ENCODE data around the gene TAB3. TPM values are rescaled to one million over a fixed set of nuclear protein-coding genes. Genes with fewer than 3 reads are reported as not detected.
"Not testable (repeated sequence)": the region's sequence is repeated elsewhere in the genome, so short reads cannot be mapped to it uniquely, and the experiment has no call there.

The TAB3 gene
- total RNA-seq, 1 donor from 2014 or later = 12.4 TPM

DNA sequence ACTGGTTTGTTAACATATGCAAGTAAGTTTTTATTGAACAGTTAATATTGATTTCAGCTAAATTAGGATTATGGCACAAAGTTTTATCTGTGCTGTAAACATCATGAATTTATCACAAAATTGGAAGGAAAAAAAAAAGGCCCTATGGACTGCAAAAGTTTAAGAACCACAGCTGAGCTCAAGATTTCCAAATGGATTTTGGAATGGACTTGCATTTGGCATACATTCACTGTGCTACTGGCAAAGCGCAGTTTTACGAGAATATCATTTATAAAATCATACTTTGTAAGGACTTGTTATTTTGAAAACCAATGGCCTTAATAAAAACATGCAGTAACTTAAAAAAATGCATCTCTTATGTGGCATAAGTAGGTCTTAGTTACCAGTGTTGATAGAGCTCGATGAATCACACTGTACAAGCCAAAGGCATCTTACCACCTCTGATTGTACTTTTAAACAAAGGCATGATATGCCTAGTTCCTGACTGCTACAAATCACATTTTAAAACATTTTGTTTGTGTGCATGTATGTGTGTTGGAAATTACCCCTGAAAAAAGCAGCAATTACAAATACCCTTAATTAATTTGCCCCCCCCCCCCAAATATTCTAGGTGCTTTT lies 58.6 kb downstream of the TAB3 start:
- no peak for ATAC-seq
- no peak for DNase-seq (ENCODE audit: missing footprints)
- intact Hi-C loops (cut with DNase I) = no loop called here

- intact Hi-C loops (cut with DNase I) = no loop called here
- ATAC-seq = no peak
- no peak for DNase-seq (ENCODE audit: missing footprints)
Measured at GRCh38 chrX:30824275-30824674, 64.8 kb downstream of the TAB3 start.

GRCh38 chrX:30822764-30823163 lies 66.3 kb downstream of the TAB3 start:
- ATAC-seq (no peak), DNase-seq (ENCODE audit: missing footprints) (no peak)
- intact Hi-C loops (cut with DNase I) = no loop called here

GRCh38 chrX:30822068-30822681 lies 66.9 kb downstream of the TAB3 start:
- ATAC-seq = no peak

DNA sequence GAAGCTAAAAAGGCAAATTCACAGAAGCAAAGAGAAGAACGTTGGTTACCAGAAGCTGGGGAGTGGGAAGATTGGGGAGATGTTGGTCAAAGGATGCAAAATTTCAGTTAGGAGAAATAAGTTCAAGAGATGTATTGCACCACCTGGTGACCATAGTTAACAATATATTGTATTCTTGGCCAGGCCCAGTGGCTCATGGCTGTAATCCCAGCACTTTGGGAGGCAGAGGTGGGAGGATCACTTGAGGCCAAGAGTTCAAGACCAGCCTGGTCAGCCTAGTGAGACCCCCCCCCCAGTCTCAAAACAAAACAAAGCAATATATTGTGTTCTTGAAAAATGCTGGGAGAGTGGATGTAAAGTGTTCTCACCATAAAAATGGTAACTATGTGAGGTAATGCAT lies 67.9 kb downstream of the TAB3 start:
- no peak for DNase-seq (ENCODE audit: missing footprints)
- ATAC-seq = no peak
- intact Hi-C loops (cut with DNase I) = no loop called here

More at GRCh38 chrX:30822068-30822681, 66.9 kb downstream of the TAB3 start:
- no peak for DNase-seq (ENCODE audit: missing footprints)
- intact Hi-C loops (cut with DNase I) = no loop called here

DNA sequence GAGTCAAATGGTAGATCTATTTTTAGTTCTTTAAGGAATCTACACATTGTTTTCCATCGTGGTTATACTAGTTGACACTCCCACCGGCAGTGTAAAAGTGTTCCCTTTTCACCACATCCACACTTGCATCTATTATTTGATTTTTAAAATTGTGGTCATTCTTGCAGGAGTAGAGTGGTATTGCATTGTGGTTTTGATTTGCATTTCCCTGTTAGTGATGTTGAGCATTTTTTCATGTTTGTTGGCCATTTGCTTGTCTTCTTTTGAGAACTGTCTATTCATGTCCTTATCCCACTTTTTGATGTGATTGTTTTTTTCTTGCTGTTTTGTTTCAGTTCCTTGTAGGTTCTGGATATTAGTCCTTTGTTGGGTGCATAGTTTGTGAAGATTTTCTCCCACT lies 70.0 kb downstream of the TAB3 start:
- ATAC-seq (no peak), DNase-seq (ENCODE audit: missing footprints) (no peak)
- intact Hi-C loops (cut with DNase I) = no loop called here

DNA sequence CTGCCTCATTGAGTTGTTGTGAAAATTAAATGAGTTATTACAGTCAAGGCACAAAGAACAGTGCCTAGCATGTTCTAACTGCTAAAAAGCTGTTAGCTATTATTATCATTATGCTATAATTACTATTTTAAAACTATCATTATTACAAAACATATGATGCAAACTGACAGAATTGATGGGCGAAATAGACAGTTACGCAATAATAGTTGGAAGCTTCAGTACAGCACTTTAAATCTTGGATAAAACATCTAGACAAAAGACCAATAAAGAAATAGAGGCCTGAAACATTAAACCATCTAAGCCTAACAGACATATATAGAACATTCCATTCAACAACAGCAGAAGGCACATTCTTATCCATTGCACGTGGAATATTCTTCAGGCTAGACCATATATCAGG lies 73.0 kb downstream of the TAB3 start:
- ATAC-seq (no peak), DNase-seq (ENCODE audit: missing footprints) (no peak)
- intact Hi-C loops (cut with DNase I) = no loop called here

GRCh38 chrX:30814978-30815377 lies 74.1 kb downstream of the TAB3 start:
- no peak for DNase-seq (ENCODE audit: missing footprints)
- no peak for ATAC-seq
- intact Hi-C loops (cut with DNase I) = no loop called here

GRCh38 chrX:30812326-30812725 lies 76.7 kb downstream of the TAB3 start:
- intact Hi-C loops (cut with DNase I) = no loop called here
- no peak for DNase-seq (ENCODE audit: missing footprints)
- no peak for ATAC-seq

GRCh38 chrX:30806187-30806728 lies 82.8 kb downstream of the TAB3 start:
- DNase-seq (ENCODE audit: missing footprints) (no peak), ATAC-seq (no peak)
- intact Hi-C loops (cut with DNase I) = no loop called here

DNA sequence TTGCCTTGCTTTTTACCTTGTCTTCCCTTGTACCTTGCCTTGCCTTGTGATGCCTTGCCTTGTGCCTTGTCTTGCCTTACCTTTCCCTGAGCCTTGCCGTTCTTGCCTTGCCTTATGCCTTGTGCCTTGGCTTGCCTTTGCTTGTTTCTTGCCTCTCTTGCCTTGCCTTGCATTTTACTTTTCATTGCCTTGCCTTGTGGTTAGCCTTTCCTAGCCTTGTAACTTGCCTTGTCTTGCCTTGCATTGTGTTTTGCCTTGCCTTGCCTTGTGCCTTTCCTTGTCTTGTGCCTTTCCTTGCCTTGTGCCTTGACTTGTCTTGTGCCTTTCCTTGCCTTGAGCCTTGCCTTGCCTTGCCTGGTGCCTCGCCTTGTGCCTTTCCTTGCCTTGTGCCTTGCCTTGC lies 84.6 kb downstream of the TAB3 start:
- DNase-seq (ENCODE audit: missing footprints) (no peak), ATAC-seq (no peak)
- intact Hi-C loops (cut with DNase I) = no loop called here

DNA sequence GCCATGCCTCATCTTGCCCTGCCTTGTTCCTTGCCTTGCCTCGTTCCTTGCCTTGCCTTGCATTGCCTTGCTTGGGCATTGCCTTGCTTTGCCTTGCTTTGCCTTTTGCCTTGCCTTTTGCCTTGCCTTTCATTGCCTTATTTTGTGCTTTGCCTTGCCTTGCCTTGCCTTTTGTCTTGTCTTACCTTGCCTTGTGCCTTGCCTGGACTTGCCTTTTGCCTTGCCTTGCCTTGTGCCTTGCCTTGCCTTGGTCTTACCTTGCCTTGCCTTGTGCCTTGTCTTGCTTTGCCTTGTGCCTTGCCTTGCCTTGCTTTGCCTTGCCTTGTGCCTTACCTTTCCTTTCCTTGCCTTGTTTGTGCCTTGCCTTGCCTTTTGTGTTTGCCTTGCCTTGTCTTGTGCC lies 88.2 kb downstream of the TAB3 start:
- intact Hi-C loops (cut with DNase I) = no loop called here
- DNase-seq (ENCODE audit: missing footprints) (no peak), ATAC-seq (no peak)

- DNase-seq (ENCODE audit: missing footprints) (no peak), ATAC-seq (no peak)
- intact Hi-C loops (cut with DNase I) = no loop called here
Measured at GRCh38 chrX:30799327-30799726, 89.7 kb downstream of the TAB3 start.

DNA sequence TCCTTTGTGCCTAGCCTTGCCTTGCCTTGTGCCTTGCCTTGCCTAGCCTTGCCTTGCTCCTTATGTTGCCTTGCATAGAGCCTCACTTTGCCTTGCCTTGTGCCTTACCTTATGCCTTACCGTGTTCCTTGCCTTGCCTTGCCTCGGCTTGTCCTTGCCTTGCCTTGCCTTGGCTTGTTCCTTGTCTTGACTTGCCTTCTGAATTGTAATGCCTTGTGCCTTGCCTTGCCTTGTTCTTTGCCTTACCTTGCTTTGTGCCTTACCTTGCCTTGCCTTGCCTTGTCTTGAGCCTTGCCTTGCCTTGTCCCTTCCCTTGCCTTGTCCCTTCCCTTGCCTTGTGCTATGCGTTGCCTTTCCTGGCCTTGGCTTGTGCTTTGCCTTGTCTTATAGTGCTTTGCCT lies 90.2 kb downstream of the TAB3 start:
- DNase-seq (ENCODE audit: missing footprints) (no peak), ATAC-seq (no peak)
- intact Hi-C loops (cut with DNase I) = no loop called here

DNA sequence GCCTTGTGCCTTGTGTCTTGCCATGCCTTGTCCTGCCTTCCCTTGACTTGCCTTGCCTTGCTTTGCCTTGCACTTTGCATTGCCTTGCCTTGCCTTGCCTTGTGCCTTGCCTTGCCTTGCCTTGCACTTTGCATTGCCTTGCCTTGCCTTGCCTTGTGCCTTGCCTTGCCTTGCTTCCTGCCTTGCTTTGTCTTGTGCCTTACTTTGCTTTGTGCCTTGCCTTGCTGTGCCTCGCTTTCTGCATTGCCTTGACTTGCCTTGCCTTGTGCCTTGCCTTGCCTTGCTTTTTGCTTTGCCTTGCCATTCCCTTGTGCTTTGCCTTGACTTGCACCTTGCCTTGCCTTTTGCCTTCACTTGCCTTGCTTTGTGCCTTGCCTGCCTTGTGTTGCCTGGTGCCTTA lies 91.8 kb downstream of the TAB3 start:
- DNase-seq (ENCODE audit: missing footprints); ATAC-seq; intact Hi-C loops (cut with DNase I): not testable (repeated sequence)

GRCh38 chrX:30795981-30796958 lies 92.8 kb downstream of the TAB3 start:
- intact Hi-C loops (cut with DNase I) = no loop called here
- DNase-seq (ENCODE audit: missing footprints) (no peak), ATAC-seq (no peak)

DNA sequence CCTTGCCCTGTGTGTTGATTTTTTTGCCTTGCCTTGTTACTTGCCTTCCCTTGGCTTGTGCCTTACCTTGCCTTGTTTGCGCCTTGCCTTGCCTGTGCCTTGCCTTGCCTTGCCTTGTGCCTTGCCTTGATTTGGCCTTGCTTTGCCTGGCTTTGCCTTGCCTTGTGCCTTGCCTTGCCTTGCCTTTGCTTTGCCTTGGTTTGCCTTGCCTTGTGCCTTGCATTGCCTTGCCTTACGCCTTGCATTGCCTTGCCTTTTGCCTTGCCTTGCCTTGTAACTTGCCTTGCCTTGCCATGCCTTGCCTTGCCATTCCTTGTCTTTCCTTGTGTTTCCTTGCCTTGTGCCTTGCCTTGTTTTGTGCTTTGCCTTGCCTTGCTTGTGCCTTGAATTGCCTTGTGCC lies 94.6 kb downstream of the TAB3 start:
- DNase-seq (ENCODE audit: missing footprints) = no peak
- intact Hi-C loops (cut with DNase I) = no loop called here
- ATAC-seq = no peak

DNA sequence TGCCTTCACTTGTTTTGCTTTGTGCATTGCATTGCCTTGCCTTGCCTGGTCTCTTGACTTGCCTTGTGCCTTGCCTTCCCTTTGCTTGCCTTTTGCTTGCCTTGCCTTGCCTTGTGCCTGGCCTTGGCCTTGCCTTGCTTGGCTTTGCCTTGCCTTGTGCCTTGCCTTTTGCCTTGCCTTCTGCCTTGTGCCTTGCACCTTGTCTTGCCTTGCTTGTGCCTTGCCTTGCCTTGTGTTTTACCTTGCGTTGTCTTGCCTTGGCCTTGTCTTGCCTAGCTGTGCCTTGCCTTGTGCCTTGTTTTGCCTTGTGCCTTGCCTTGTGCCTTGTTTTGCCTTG lies 95.3 kb downstream of the TAB3 start:
- ATAC-seq = no peak

GRCh38 chrX:30793075-30793766 lies 95.8 kb downstream of the TAB3 start:
- ATAC-seq (no peak), DNase-seq (ENCODE audit: missing footprints) (no peak)
- intact Hi-C loops (cut with DNase I) = no loop called here

More for the DNA sequence above, 95.3 kb downstream of the TAB3 start:
- intact Hi-C loops (cut with DNase I) = no loop called here
- DNase-seq (ENCODE audit: missing footprints) = no peak

All from Right ventricle myocardium inferior (tissue), 1 donor.